IMR-90 (cell line): ENCODE results near the gene SGK2. TPM values are rescaled to one million over a fixed set of nuclear protein-coding genes. Genes with fewer than 3 reads are reported as not detected.

Experiments used
- ATAC-seq: fragments of 200-7000 bp; cut with Tn5 transposase; 2 replicates; pipeline ENCODE4 v1.9.1; 2020; ENCODE audit warnings: low read depth, mild to moderate bottlenecking, moderate library complexity
- BruUV-seq: library from RNA; stranded (reverse); fragments of 400-500 nt; replicated peaks from 2 replicates; lab custom pipeline; 2021; lab: Mats Ljungman, UMichigan
- CTCF ChIA-PET: fragments of 300-600 bp; formaldehyde crosslinking; extraction: SDS; loops from one replicate; lab custom pipeline; 2021; ENCODE audit warnings: antibody characterized with exemption; lab: Yijun Ruan, JAX
- POLR2A ChIA-PET: fragments of 300-600 bp; sonication (Branson Sonifier 250); formaldehyde crosslinking; loops from one replicate; lab custom pipeline; 2022; ENCODE audit warnings: antibody characterized with exemption; ENCODE audit not compliant: unreplicated experiment; lab: Charles Lee
- DNase-seq: peaks from one replicate; pipeline ENCODE4 v3.0.0; 2013
- H2AFZ ChIP-seq: replicated peaks from 2 replicates; pipeline ENCODE3; 2013; ENCODE audit warnings: low read length, mild to moderate bottlenecking; ENCODE audit not compliant: poor library complexity
- H2AK5ac ChIP-seq: 2 replicates; pipeline ENCODE4 v1.6.1; 2013; ENCODE audit warnings: low read depth, low read length, inconsistent platforms
- H2AK9ac ChIP-seq: replicated peaks from 2 replicates; pipeline ENCODE3; 2013; ENCODE audit warnings: mild to moderate bottlenecking, low read depth, low read length, moderate library complexity; ENCODE audit not compliant: poor library complexity
- H2BK120ac ChIP-seq: 2 replicates; pipeline ENCODE4 v1.6.1; 2013; ENCODE audit warnings: low read depth, low read length, inconsistent platforms
- H2BK15ac ChIP-seq: 3 replicates; pipeline ENCODE4 v1.6.1; 2013; ENCODE audit warnings: low read depth, low read length, inconsistent platforms
- H2BK20ac ChIP-seq: 2 replicates; pipeline ENCODE4 v1.6.1; 2013; ENCODE audit warnings: low read depth, mild to moderate bottlenecking, inconsistent platforms, low read length, moderate library complexity
- H2BK5ac ChIP-seq: 2 replicates; pipeline ENCODE4 v1.6.1; 2013; ENCODE audit warnings: mild to moderate bottlenecking, low read depth, low read length, inconsistent platforms; ENCODE audit not compliant: poor library complexity, severe bottlenecking
- H3K14ac ChIP-seq: replicated peaks from 2 replicates; pipeline ENCODE4 v1.6.1; 2013; ENCODE audit warnings: low read depth, low read length, inconsistent platforms
- H3K18ac ChIP-seq: 2 replicates; pipeline ENCODE4 v1.6.1; 2013; ENCODE audit warnings: low read depth, low read length, control low read depth
- H3K23ac ChIP-seq: 2 replicates; pipeline ENCODE4 v1.6.1; 2013; ENCODE audit warnings: low read depth, low read length, inconsistent platforms
- H3K27ac ChIP-seq: 2 replicates; pipeline ENCODE4 v1.5.1; 2013; ENCODE audit warnings: mild to moderate bottlenecking, control low read depth, low read length; ENCODE audit not compliant: insufficient read depth
- H3K27me3 ChIP-seq: 2 replicates; pipeline ENCODE4 v1.6.1; 2013; ENCODE audit warnings: low read length; ENCODE audit not compliant: control insufficient read depth, insufficient read depth
- H3K36me3 ChIP-seq: 2 replicates; pipeline ENCODE4 v1.6.1; 2013; ENCODE audit warnings: low read length, mixed read lengths; ENCODE audit not compliant: control insufficient read depth, insufficient read depth
- H3K4ac ChIP-seq: 2 replicates; pipeline ENCODE4 v1.6.1; 2013; ENCODE audit warnings: low read depth, low read length, inconsistent platforms
- H3K4me1 ChIP-seq: 2 replicates; pipeline ENCODE4 v1.6.1; 2013; ENCODE audit warnings: low read length, mixed read lengths; ENCODE audit not compliant: control insufficient read depth, insufficient read depth
- H3K4me2 ChIP-seq: 2 replicates; pipeline ENCODE4 v1.6.1; 2013; ENCODE audit warnings: low read depth, mild to moderate bottlenecking, control low read depth, low read length, moderate library complexity
- H3K4me3 ChIP-seq: 2 replicates; pipeline ENCODE4 v1.5.1; 2013; ENCODE audit warnings: low read depth, mild to moderate bottlenecking, control low read depth, low read length, moderate library complexity; ENCODE audit not compliant: insufficient read depth
- H3K56ac ChIP-seq: 2 replicates; pipeline ENCODE4 v1.6.1; 2013; ENCODE audit warnings: low read length, inconsistent platforms; ENCODE audit not compliant: insufficient read depth; ENCODE audit errors: extremely low read depth
- H3K79me1 ChIP-seq, 2 experiments: 2 replicates each; pipeline ENCODE4 v1.6.1; 2013; ENCODE audit warnings: low read length in 2 of 2, inconsistent platforms in 1 of 2, low read depth in 1 of 2
- H3K9ac ChIP-seq: 2 replicates; pipeline ENCODE4 v1.6.1; 2013; ENCODE audit warnings: low read depth, low read length, control low read depth
- H3K9me1 ChIP-seq: 2 replicates; pipeline ENCODE4 v1.6.1; 2013; ENCODE audit warnings: low read length, inconsistent platforms; ENCODE audit not compliant: insufficient read depth
- H3K9me3 ChIP-seq: 2 replicates; pipeline ENCODE4 v1.6.1; 2013; ENCODE audit warnings: low read length; ENCODE audit not compliant: control insufficient read depth, insufficient read depth
- H4K20me1 ChIP-seq: 2 replicates; pipeline ENCODE4 v1.6.1; 2013; ENCODE audit warnings: low read length, inconsistent platforms; ENCODE audit not compliant: insufficient read depth
- H4K5ac ChIP-seq: 2 replicates; pipeline ENCODE4 v1.6.1; 2013; ENCODE audit warnings: mild to moderate bottlenecking, low read depth, low read length, control low read depth
- H4K8ac ChIP-seq, 2 experiments: 2 replicates each; pipeline ENCODE4 v1.6.1; 2013; ENCODE audit warnings: low read depth in 2 of 2, low read length in 2 of 2, control low read depth in 1 of 2, inconsistent platforms in 1 of 2
- H4K91ac ChIP-seq: 2 replicates; pipeline ENCODE4 v1.6.1; 2013; ENCODE audit warnings: low read depth, low read length, inconsistent platforms; ENCODE audit not compliant: insufficient read depth
- CEBPB ChIP-seq: IDR thresholded peaks from 2 replicates; pipeline ENCODE4 v1.6.1; 2012; ENCODE audit warnings: low read depth, low read length, improper control_type of control experiment
- CHD1 ChIP-seq: IDR thresholded peaks from 2 replicates; pipeline ENCODE4 v1.6.1; 2012; ENCODE audit warnings: low read depth, low read length, improper control_type of control experiment
- MAFK ChIP-seq: IDR thresholded peaks from 2 replicates; pipeline ENCODE4 v1.6.1; 2012; ENCODE audit warnings: low read depth, low read length, improper control_type of control experiment
- MAZ ChIP-seq: IDR thresholded peaks from 2 replicates; pipeline ENCODE4 v1.6.1; 2012; ENCODE audit warnings: low read depth, mild to moderate bottlenecking, low read length, improper control_type of control experiment, moderate library complexity, borderline replicate concordance
- MXI1 ChIP-seq: IDR thresholded peaks from 2 replicates; pipeline ENCODE4 v1.6.1; 2012; ENCODE audit warnings: low read depth, mild to moderate bottlenecking, low read length, moderate library complexity, borderline replicate concordance
- RCOR1 ChIP-seq: IDR thresholded peaks from 2 replicates; pipeline ENCODE4 v1.6.1; 2012; ENCODE audit warnings: mild to moderate bottlenecking, low read length, improper control_type of control experiment; ENCODE audit not compliant: insufficient replicate concordance
- SMC3 ChIP-seq: fragments of 150-350 bp; IDR thresholded peaks from 2 replicates; pipeline ENCODE4 v1.6.1; 2016; ENCODE audit warnings: low read depth, mild to moderate bottlenecking, antibody characterized with exemption, low read length, moderate library complexity
- WGBS, 2 experiments: methylation state at CpG; one replicate each; pipeline versions ENCODE4 v1.1.5 to v1.1.7; 2013; ENCODE audit warnings: missing lambda C conversion rate in 2 of 2; ENCODE audit not compliant: insufficient read length in 1 of 2; ENCODE audit errors: extremely low coverage in 2 of 2; 5-methylcytosine and 5-hydroxymethylcytosine counted together
- dilution Hi-C: fragments of 300-500 bp; cut with HindIII; formaldehyde crosslinking; loops from one replicate; pipeline ENCODE4 v1.14.3; 2018; ENCODE audit warnings: low sequenced_read_pairs; ENCODE audit not compliant: unreplicated experiment
- in situ Hi-C: fragments of 300-500 bp; cut with MboI; formaldehyde crosslinking; loops from 3 replicates; pipeline ENCODE4 v1.14.3; 2019; ENCODE audit warnings: low sequenced_read_pairs, inconsistent platforms, mixed read lengths
- intact Hi-C: fragments of 100-400 bp; cut with micrococcal nuclease; formaldehyde crosslinking; loops from 2 replicates; pipeline ENCODE4 v1.10.0; 2022
- polyA plus RNA-seq, 3 experiments: library from polyadenylated mRNA; depleted of rRNA; stranded (reverse); fragments of >200 nt; gene quantifications; 2 replicates each; pipeline ENCODE4 v1.2.3, GENCODE V29; 2012; ENCODE audit warnings: low replicate concordance in 1 of 3
- total RNA-seq: library from RNA; depleted of rRNA; stranded (reverse); fragments of >200 nt; gene quantifications from 2 replicates; pipeline ENCODE4 v1.2.3, GENCODE V29; 2012
- TF ChIP-seq, protein P1 (sequence below): conservative IDR thresholded peaks from 2 replicates; pipeline ENCODE4 v1.5.1; 2012; ENCODE audit warnings: mild to moderate bottlenecking, low read depth, low read length, improper control_type of control experiment

Gene SGK2
- total and polyA plus RNA-seq, 2 of the 4 experiments (the other 2 are of a cell fraction): under 0.01 to 0.10 TPM

DNA sequence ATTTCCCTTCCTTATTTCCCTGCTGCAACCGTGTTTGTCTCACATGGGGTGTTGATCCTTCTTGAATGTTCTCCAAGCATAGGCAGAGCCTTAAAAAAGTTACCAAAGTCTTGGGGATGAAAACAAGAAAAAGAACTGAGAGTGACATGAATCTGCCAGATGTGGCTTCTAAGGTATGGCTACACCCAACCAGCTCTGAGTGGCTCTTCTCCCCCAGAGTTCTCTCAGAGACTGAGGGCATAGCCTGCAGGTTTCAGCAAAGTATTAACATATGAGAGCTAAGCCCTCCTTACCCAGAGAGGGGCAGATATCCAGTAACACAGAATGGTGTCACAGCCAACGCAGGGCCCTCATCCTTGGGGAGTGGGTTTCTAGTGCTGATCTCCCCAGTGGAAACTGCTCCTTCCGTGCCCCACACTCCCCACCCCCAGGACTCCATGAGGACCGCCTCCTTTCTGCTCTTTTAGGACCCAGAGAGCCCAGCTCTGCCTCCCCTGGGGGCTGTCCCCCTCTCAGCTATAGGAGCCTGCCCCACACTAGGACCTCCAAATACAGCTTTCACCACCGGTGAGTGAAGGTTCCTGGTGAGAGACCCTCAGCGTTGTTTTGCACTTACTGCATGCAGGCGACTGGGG, 23.3 kb upstream of the SGK2 start:
- DNase-seq: no peak
- H2AK9ac ChIP-seq: no peak overlapping the region
- H3K18ac ChIP-seq: no peak overlapping the region
- H3K79me1 ChIP-seq: no peaks in the 10 kb centered on the region
- in situ Hi-C loops: loop anchor here (5.0 to 10.0 kb wide), 2 partner anchors 159 to 547 kb away; no protein-coding TSS in a partner anchor
- ChIA-PET POLR2A (no interaction called here), CTCF (no interaction called here)
- no peak for ATAC-seq
- H4K20me1 ChIP-seq: no peaks in the 10 kb centered on the region
- H3K27ac ChIP-seq: no peak overlapping the region
- H2AFZ ChIP-seq: no peak overlapping the region
- H2BK20ac ChIP-seq: no peak overlapping the region
- no peak overlapping the region for H3K9ac ChIP-seq
- H4K8ac ChIP-seq: no peak overlapping the region
- H3K27me3 ChIP-seq: no peaks in the 10 kb centered on the region; the same call in 1 of the 2 replicates
- peaks cover 3% of the 10 kb centered on the region; the same call in 1 of the 2 replicates for H3K4me1 ChIP-seq
- WGBS, 2 experiments: no CpG with 5 or more reads among the region's 7 CpGs
- no peak for TF ChIP-seq CHD1
- TF ChIP-seq MXI1: no peak
- TF ChIP-seq MAZ: no peak
- TF ChIP-seq CEBPB: no peak
- TF ChIP-seq, protein P1, sequence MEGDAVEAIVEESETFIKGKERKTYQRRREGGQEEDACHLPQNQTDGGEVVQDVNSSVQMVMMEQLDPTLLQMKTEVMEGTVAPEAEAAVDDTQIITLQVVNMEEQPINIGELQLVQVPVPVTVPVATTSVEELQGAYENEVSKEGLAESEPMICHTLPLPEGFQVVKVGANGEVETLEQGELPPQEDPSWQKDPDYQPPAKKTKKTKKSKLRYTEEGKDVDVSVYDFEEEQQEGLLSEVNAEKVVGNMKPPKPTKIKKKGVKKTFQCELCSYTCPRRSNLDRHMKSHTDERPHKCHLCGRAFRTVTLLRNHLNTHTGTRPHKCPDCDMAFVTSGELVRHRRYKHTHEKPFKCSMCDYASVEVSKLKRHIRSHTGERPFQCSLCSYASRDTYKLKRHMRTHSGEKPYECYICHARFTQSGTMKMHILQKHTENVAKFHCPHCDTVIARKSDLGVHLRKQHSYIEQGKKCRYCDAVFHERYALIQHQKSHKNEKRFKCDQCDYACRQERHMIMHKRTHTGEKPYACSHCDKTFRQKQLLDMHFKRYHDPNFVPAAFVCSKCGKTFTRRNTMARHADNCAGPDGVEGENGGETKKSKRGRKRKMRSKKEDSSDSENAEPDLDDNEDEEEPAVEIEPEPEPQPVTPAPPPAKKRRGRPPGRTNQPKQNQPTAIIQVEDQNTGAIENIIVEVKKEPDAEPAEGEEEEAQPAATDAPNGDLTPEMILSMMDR: no peak
- TF ChIP-seq SMC3: no peak
- TF ChIP-seq MAFK: no peak
- TF ChIP-seq RCOR1: no peak
- intact Hi-C loops: loop anchor here (5.0 kb wide), 1 partner anchor 212 kb away; no protein-coding TSS in a partner anchor
- no peak overlapping the region for H3K23ac ChIP-seq
- H3K9me3 ChIP-seq: no peaks in the 10 kb centered on the region
- no peak overlapping the region for H3K4ac ChIP-seq
- H3K4me2 ChIP-seq: no peak overlapping the region
- no peak overlapping the region for H2BK120ac ChIP-seq
- H2BK5ac ChIP-seq: no peak overlapping the region
- no peak overlapping the region for H3K56ac ChIP-seq
- no TSS peak for BruUV-seq
- no peak overlapping the region for H2BK15ac ChIP-seq
- H2AK5ac ChIP-seq: no peak overlapping the region
- no peak overlapping the region for H3K14ac ChIP-seq
- H4K5ac ChIP-seq: no peak overlapping the region
- no peak overlapping the region for H4K91ac ChIP-seq
- dilution Hi-C loops: no loop called here
- no peaks in the 10 kb centered on the region for H3K9me1 ChIP-seq
- H3K36me3 ChIP-seq: peaks cover 3% of the 10 kb centered on the region
- no peak overlapping the region for H3K4me3 ChIP-seq
